ENCODE results near the gene NNAT.

The NNAT gene

GRCh38 chr20:37527638-37528445 is 6.8 kb downstream of the NNAT start, which contains the start of gene BLCAP:
TSS of gene BLCAP (minus strand) at chr20:37527876. CDS start at chr20:37519174, 8,702 bp downstream.
- peak; percentile 11 for TF ChIP-seq CTCF (IDR thresholded peaks at IDR 0.05; ENCODE audit: insufficient read depth, low read length, poor library complexity, severe bottlenecking)
- peak within 1 kb of the TSS; percentile 94 for H3K4me3 ChIP-seq (replicated peaks; ENCODE audit: low read depth, low read length)

DNA sequence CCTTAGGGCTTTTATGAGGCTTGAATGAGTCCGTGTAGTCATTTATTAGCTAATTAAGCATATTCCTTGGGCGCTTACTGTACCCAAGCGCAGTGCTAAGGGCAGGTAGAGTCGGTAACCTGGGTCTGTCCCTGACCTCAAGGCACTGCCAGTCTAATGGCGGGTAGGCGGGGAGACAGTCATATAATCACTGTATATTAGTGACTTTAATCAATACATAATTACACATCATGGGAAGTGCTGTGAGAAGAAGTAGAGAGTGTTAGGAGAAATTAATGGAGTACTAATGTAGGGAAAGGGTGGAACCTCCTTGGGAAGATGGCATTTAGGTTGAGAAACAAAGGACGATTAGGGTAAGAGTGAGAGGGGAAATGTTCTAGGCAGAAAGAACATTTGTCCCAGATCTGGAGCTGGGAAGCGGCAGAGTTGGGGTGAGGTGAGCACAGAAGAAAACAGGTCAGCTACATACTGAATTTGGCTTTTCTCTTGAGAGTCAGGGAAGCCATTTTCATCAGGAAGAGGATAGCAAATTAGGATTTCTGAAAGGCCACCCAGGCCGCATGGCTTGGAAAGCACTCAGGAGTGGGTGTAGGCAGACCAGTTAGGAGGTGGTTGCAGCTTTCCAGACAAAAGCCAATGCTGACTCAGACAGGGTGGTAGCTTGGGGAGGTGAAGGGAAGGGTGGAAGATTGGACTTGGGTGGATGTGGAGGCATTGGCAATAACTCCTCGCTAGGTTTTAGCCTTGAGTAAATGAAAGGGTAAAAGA is 7.6 kb downstream of the NNAT start:
- Histone ChIP-seq H3K36me3 (ENCODE audit: control insufficient read depth, insufficient read depth, low read length) (no peaks in the 10 kb centered on the region), H3K27me3 (replicated peaks; ENCODE audit: control insufficient read depth, insufficient read depth, low read length) (no peaks in the 10 kb centered on the region), H3K4me3 (replicated peaks; ENCODE audit: low read depth, low read length) (peak overlapping the region; percentile 94)
- DNase-seq (ENCODE audit: extremely low read depth, insufficient read length), result no peak
- no peak for TF ChIP-seq CTCF (IDR thresholded peaks at IDR 0.05; ENCODE audit: insufficient read depth, low read length, poor library complexity, severe bottlenecking)

More at GRCh38 chr20:37527638-37528445, 6.8 kb downstream of the NNAT start, which contains the start of gene BLCAP:
- H3K36me3 ChIP-seq (ENCODE audit: control insufficient read depth, insufficient read depth, low read length), result no peaks in the 10 kb centered on the region
- DNase-seq (ENCODE audit: extremely low read depth, insufficient read length), result peak; percentile 93
- no peaks in the 10 kb centered on the region for H3K27me3 ChIP-seq (replicated peaks; ENCODE audit: control insufficient read depth, insufficient read depth, low read length)

GRCh38 chr20:37529214-37529967 is 8.3 kb downstream of the NNAT start:
- no peaks in the 10 kb centered on the region for H3K36me3 ChIP-seq (ENCODE audit: control insufficient read depth, insufficient read depth, low read length)
- H3K27me3 ChIP-seq (replicated peaks; ENCODE audit: control insufficient read depth, insufficient read depth, low read length), result no peaks in the 10 kb centered on the region
- H3K4me3 ChIP-seq (replicated peaks; ENCODE audit: low read depth, low read length), result no peak overlapping the region
- DNase-seq (ENCODE audit: extremely low read depth, insufficient read length), result no peak
- peak; percentile 4 for TF ChIP-seq CTCF (IDR thresholded peaks at IDR 0.05; ENCODE audit: insufficient read depth, low read length, poor library complexity, severe bottlenecking)

GRCh38 chr20:37529968-37530600 is 9.0 kb downstream of the NNAT start:
- no peaks in the 10 kb centered on the region for H3K36me3 ChIP-seq (ENCODE audit: control insufficient read depth, insufficient read depth, low read length)
- DNase-seq (ENCODE audit: extremely low read depth, insufficient read length), result no peak
- no peak overlapping the region for H3K4me3 ChIP-seq (replicated peaks; ENCODE audit: low read depth, low read length)
- H3K27me3 ChIP-seq (replicated peaks; ENCODE audit: control insufficient read depth, insufficient read depth, low read length), result no peaks in the 10 kb centered on the region
- TF ChIP-seq CTCF (IDR thresholded peaks at IDR 0.05; ENCODE audit: insufficient read depth, low read length, poor library complexity, severe bottlenecking), result no peak

GRCh38 chr20:37530696-37531095 is 9.6 kb downstream of the NNAT start:
- TF ChIP-seq CTCF (IDR thresholded peaks at IDR 0.05; ENCODE audit: insufficient read depth, low read length, poor library complexity, severe bottlenecking), result no peak
- H3K36me3 ChIP-seq (ENCODE audit: control insufficient read depth, insufficient read depth, low read length), result no peaks in the 10 kb centered on the region
- no peak for DNase-seq (ENCODE audit: extremely low read depth, insufficient read length)

More at GRCh38 chr20:37530696-37531095, 9.6 kb downstream of the NNAT start:
- Histone ChIP-seq H3K27me3 (replicated peaks; ENCODE audit: control insufficient read depth, insufficient read depth, low read length) (no peaks in the 10 kb centered on the region), H3K4me3 (replicated peaks; ENCODE audit: low read depth, low read length) (no peak overlapping the region)
